Endothelial cell (in vitro differentiated cells): ENCODE results near the gene RPAP3. TPM values are rescaled to one million over a fixed set of nuclear protein-coding genes. Genes with fewer than 3 reads are reported as not detected.
A peak's percentile ranks its signal among the peaks of the same experiment; 100 is the strongest.
"Not testable (repeated sequence)": the region's sequence is repeated elsewhere in the genome, so short reads cannot be mapped to it uniquely, and the experiment has no call there.

ENCODE experiments used
- DNase-seq: peaks from one replicate; pipeline ENCODE4 v3.0.0; 2021; ENCODE audit warnings: low spot score
- H3K27ac Mint-ChIP-seq: one replicate; pipeline ENCODE4 v1.8.0; 2021; ENCODE audit warnings: mixed read lengths, inconsistent platforms; ENCODE audit not compliant: unreplicated experiment
- H3K27me3 Mint-ChIP-seq: one replicate; pipeline ENCODE4 v1.8.0; 2021; ENCODE audit warnings: mild to moderate bottlenecking, moderate library complexity, mixed read lengths, inconsistent platforms; ENCODE audit not compliant: unreplicated experiment
- H3K36me3 Mint-ChIP-seq: one replicate; pipeline ENCODE4 v1.8.0; 2021; ENCODE audit warnings: mild to moderate bottlenecking, low read depth, mixed read lengths, inconsistent platforms; ENCODE audit not compliant: unreplicated experiment
- H3K4me1 Mint-ChIP-seq: one replicate; pipeline ENCODE4 v1.8.0; 2021; ENCODE audit warnings: mild to moderate bottlenecking, mixed read lengths, inconsistent platforms; ENCODE audit not compliant: unreplicated experiment
- H3K4me3 Mint-ChIP-seq: one replicate; pipeline ENCODE4 v1.8.0; 2021; ENCODE audit warnings: mild to moderate bottlenecking, mixed read lengths, inconsistent platforms; ENCODE audit not compliant: unreplicated experiment
- H3K9me3 Mint-ChIP-seq: one replicate; pipeline ENCODE4 v1.8.0; 2021; ENCODE audit warnings: mixed read lengths, inconsistent platforms; ENCODE audit not compliant: unreplicated experiment
- CTCF ChIP-seq: fragments of 200-600 bp; sonication (generic); IDR thresholded peaks from one replicate; pipeline ENCODE4 v1.5.0; 2021; ENCODE audit warnings: antibody characterized with exemption; ENCODE audit not compliant: unreplicated experiment
- total RNA-seq: library from RNA; stranded (reverse); fragmentation: NEBNext Ultra II Directional; extraction: Animal tissue kit (Norgen Biotek cat#: 25700); gene quantifications from one replicate; pipeline ENCODE4 v1.2.1, GENCODE V29; 2021; ENCODE audit not compliant: unreplicated experiment

RPAP3 gene
- total RNA-seq, 1 donor from 2014 or later: 36.8 TPM

GRCh38 chr12:47649381-47649780 lies 56.4 kb downstream of the RPAP3 start:
- no peak for DNase-seq
- H3K9me3 Mint-ChIP-seq: no peaks in the 10 kb centered on the region
- H3K36me3 Mint-ChIP-seq: peaks cover 9% of the 10 kb centered on the region
- TF ChIP-seq CTCF: no peak
- H3K4me3 Mint-ChIP-seq: no peak overlapping the region
- no peak overlapping the region for H3K27ac Mint-ChIP-seq
- H3K4me1 Mint-ChIP-seq: peaks cover 32% of the 10 kb centered on the region
- H3K27me3 Mint-ChIP-seq: no peaks in the 10 kb centered on the region

GRCh38 chr12:47648056-47648579 lies 57.7 kb downstream of the RPAP3 start:
- peaks cover 14% of the 10 kb centered on the region for H3K36me3 Mint-ChIP-seq
- H3K27me3 Mint-ChIP-seq: no peaks in the 10 kb centered on the region
- H3K4me1 Mint-ChIP-seq: peaks cover 32% of the 10 kb centered on the region
- DNase-seq: no peak
- H3K4me3 Mint-ChIP-seq: peak overlapping the region; percentile 10
- no peak for TF ChIP-seq CTCF
- H3K9me3 Mint-ChIP-seq: peaks cover 2% of the 10 kb centered on the region
- H3K27ac Mint-ChIP-seq: peak overlapping the region; percentile 92

- not testable (repeated sequence) for H3K4me1 Mint-ChIP-seq, H3K27me3 Mint-ChIP-seq, H3K4me3 Mint-ChIP-seq, H3K27ac Mint-ChIP-seq, DNase-seq
- H3K9me3 Mint-ChIP-seq: peaks cover 13% of the 10 kb centered on the region
- H3K36me3 Mint-ChIP-seq: peaks cover 48% of the 10 kb centered on the region
Measured at GRCh38 chr12:47642310-47642709, 63.5 kb downstream of the RPAP3 start.

GRCh38 chr12:47636908-47637780 lies 68.7 kb downstream of the RPAP3 start:
- peaks cover 49% of the 10 kb centered on the region for H3K36me3 Mint-ChIP-seq

GRCh38 chr12:47635770-47636169 lies 70.1 kb downstream of the RPAP3 start:
- not testable (repeated sequence) for H3K9me3 Mint-ChIP-seq, H3K4me1 Mint-ChIP-seq, H3K27ac Mint-ChIP-seq, DNase-seq, H3K27me3 Mint-ChIP-seq
- H3K36me3 Mint-ChIP-seq: peaks cover 52% of the 10 kb centered on the region
- H3K4me3 Mint-ChIP-seq: peak overlapping the region; percentile 35

More at GRCh38 chr12:47636908-47637780, 68.7 kb downstream of the RPAP3 start:
- Mint-ChIP-seq H3K9me3 (peaks cover 9% of the 10 kb centered on the region), H3K27ac (no peak overlapping the region), H3K4me3 (peak overlapping the region; percentile 33), H3K27me3 (peaks cover 2% of the 10 kb centered on the region), H3K4me1 (peaks cover 2% of the 10 kb centered on the region)
- peak; percentile 62 for TF ChIP-seq CTCF
- DNase-seq: no peak

- H3K27ac Mint-ChIP-seq: no peak overlapping the region
- no peak for DNase-seq
- no peak for TF ChIP-seq CTCF
- peaks cover 9% of the 10 kb centered on the region for H3K9me3 Mint-ChIP-seq
- peaks cover 61% of the 10 kb centered on the region for H3K36me3 Mint-ChIP-seq
- H3K27me3 Mint-ChIP-seq: no peaks in the 10 kb centered on the region
- H3K4me1 Mint-ChIP-seq: peaks cover 2% of the 10 kb centered on the region
- H3K4me3 Mint-ChIP-seq: no peak overlapping the region
Measured at GRCh38 chr12:47634127-47634526, 71.7 kb downstream of the RPAP3 start.
